Measurements from ENCODE around the gene CSTF2T. TPM values are rescaled to one million over a fixed set of nuclear protein-coding genes. Genes with fewer than 3 reads are reported as not detected.

The CSTF2T gene
- total RNA-seq, 1 experiment from 2014 or later, result 22.2 TPM

- peak; percentile 65 for DNase-seq (ENCODE audit: low spot score)
- ChIA-PET POLR2A (ENCODE audit: low non-redundant PET) (no interaction called here), CTCF (no interaction called here)
- no peaks in the 10 kb centered on the region for H3K27me3 ChIP-seq (replicated peaks; ENCODE audit: insufficient read depth, low read depth, low read length, poor library complexity)
- H3K36me3 ChIP-seq (ENCODE audit: insufficient read depth, low read length, poor library complexity, severe bottlenecking), result no peaks in the 10 kb centered on the region
- intact Hi-C loops (cut with micrococcal nuclease; ENCODE audit: unreplicated experiment), result no loop called here
- peaks cover 50% of the 10 kb centered on the region for H3K4me1 ChIP-seq (ENCODE audit: insufficient read depth, low read length, poor library complexity, severe bottlenecking)
- no peak for TF ChIP-seq EZH2 (IDR thresholded peaks at IDR 0.05; ENCODE audit: borderline replicate concordance, low read depth, low read length, poor library complexity, severe bottlenecking)
- no peak for TF ChIP-seq CTCF (conservative IDR thresholded peaks at IDR 0.05; ENCODE audit: low read depth, low read length)
- no peaks in the 10 kb centered on the region for H3K9me3 ChIP-seq (ENCODE audit: low read depth, low read length, poor library complexity, severe bottlenecking)
- BruUV-seq (replicated peaks), result no TSS peak
- H3K27ac ChIP-seq (ENCODE audit: low read depth, low read length, poor library complexity, severe bottlenecking), result peak overlapping the region; percentile 51
- H3K4me3 ChIP-seq (ENCODE audit: low read depth, low read length, poor library complexity, severe bottlenecking), result no peak overlapping the region
Measured at GRCh38 chr10:51658000-51658399, 41.4 kb downstream of the CSTF2T start.

- Histone ChIP-seq H3K27me3 (replicated peaks; ENCODE audit: insufficient read depth, low read depth, low read length, poor library complexity) (no peaks in the 10 kb centered on the region), H3K4me1 (ENCODE audit: insufficient read depth, low read length, poor library complexity, severe bottlenecking) (peaks cover 54% of the 10 kb centered on the region), H3K9me3 (ENCODE audit: low read depth, low read length, poor library complexity, severe bottlenecking) (no peaks in the 10 kb centered on the region), H3K27ac (ENCODE audit: low read depth, low read length, poor library complexity, severe bottlenecking) (no peak overlapping the region), H3K36me3 (ENCODE audit: insufficient read depth, low read length, poor library complexity, severe bottlenecking) (no peaks in the 10 kb centered on the region), H3K4me3 (ENCODE audit: low read depth, low read length, poor library complexity, severe bottlenecking) (no peak overlapping the region)
- CTCF ChIA-PET, result no interaction called here
- POLR2A ChIA-PET (ENCODE audit: low non-redundant PET), result no interaction called here
- intact Hi-C loops (cut with micrococcal nuclease; ENCODE audit: unreplicated experiment), result no loop called here
- no TSS peak for BruUV-seq (replicated peaks)
- TF ChIP-seq CTCF (conservative IDR thresholded peaks at IDR 0.05; ENCODE audit: low read depth, low read length) (no peak), EZH2 (IDR thresholded peaks at IDR 0.05; ENCODE audit: borderline replicate concordance, low read depth, low read length, poor library complexity, severe bottlenecking) (no peak)
- DNase-seq (ENCODE audit: low spot score), result no peak
Measured at GRCh38 chr10:51656503-51656902, 42.9 kb downstream of the CSTF2T start.

- TF ChIP-seq EZH2 (IDR thresholded peaks at IDR 0.05; ENCODE audit: borderline replicate concordance, low read depth, low read length, poor library complexity, severe bottlenecking) (no peak), CTCF (conservative IDR thresholded peaks at IDR 0.05; ENCODE audit: low read depth, low read length) (no peak)
- Histone ChIP-seq H3K27ac (ENCODE audit: low read depth, low read length, poor library complexity, severe bottlenecking) (no peak overlapping the region), H3K36me3 (ENCODE audit: insufficient read depth, low read length, poor library complexity, severe bottlenecking) (no peaks in the 10 kb centered on the region), H3K4me1 (ENCODE audit: insufficient read depth, low read length, poor library complexity, severe bottlenecking) (peaks cover 54% of the 10 kb centered on the region), H3K4me3 (ENCODE audit: low read depth, low read length, poor library complexity, severe bottlenecking) (no peak overlapping the region), H3K27me3 (replicated peaks; ENCODE audit: insufficient read depth, low read depth, low read length, poor library complexity) (no peaks in the 10 kb centered on the region), H3K9me3 (ENCODE audit: low read depth, low read length, poor library complexity, severe bottlenecking) (no peaks in the 10 kb centered on the region)
- DNase-seq (ENCODE audit: low spot score), result peak; percentile 89
- intact Hi-C loops (cut with micrococcal nuclease; ENCODE audit: unreplicated experiment), result no loop called here
- POLR2A ChIA-PET (ENCODE audit: low non-redundant PET), result no interaction called here
- CTCF ChIA-PET, result no interaction called here
- no TSS peak for BruUV-seq (replicated peaks)
Measured at GRCh38 chr10:51654918-51655317, 44.5 kb downstream of the CSTF2T start.

Data from A673 (cell line).